ENCODE results near the gene BAZ2A. TPM values are rescaled to one million over a fixed set of nuclear protein-coding genes. Genes with fewer than 3 reads are reported as not detected.

Gene BAZ2A
- total RNA-seq, 4 donors from 2014 or later, result 40.5 to 65.8 (median 55.4) TPM

- H3K27me3 ChIP-seq, result no peaks in the 10 kb centered on the region
- H3K4me3 ChIP-seq, result no peak overlapping the region
- in situ Hi-C loops (cut with MboI; ENCODE audit: low sequenced_read_pairs in 4 of 4) (no loop called here), intact Hi-C loops (cut with DNase I; ENCODE audit: low total_unique reads) (no loop called here)
- H3K27ac ChIP-seq, result no peak overlapping the region
- ATAC-seq, result no peak
- TF ChIP-seq CTCF (IDR thresholded peaks at IDR 0.05 in 4 of 5, conservative IDR thresholded peaks at IDR 0.05 in 1 of 5), result no peak
- no peak for TF ChIP-seq POLR2A (IDR thresholded peaks at IDR 0.05)
- no peaks in the 10 kb centered on the region for H3K9me3 ChIP-seq
- H3K4me1 ChIP-seq, result no peaks in the 10 kb centered on the region
- DNase-seq, result peak in 1 of 2 donors; percentile 4
- H3K36me3 ChIP-seq, result peaks cover 13 to 79% of the 10 kb centered on the region in 2 donors
Observed at GRCh38 chr12:56599041-56599440, 31.1 kb downstream of the BAZ2A start.

- DNase-seq, result peak in 1 of 2 donors; percentile 9
- no peak overlapping the region for H3K4me3 ChIP-seq
- no peaks in the 10 kb centered on the region for H3K4me1 ChIP-seq
- no peaks in the 10 kb centered on the region for H3K27me3 ChIP-seq
- ATAC-seq, result no peak
- H3K36me3 ChIP-seq, result peaks cover 5 to 57% of the 10 kb centered on the region in 2 donors
- no peak overlapping the region for H3K27ac ChIP-seq
- in situ Hi-C loops (cut with MboI; ENCODE audit: low sequenced_read_pairs in 4 of 4) (no loop called here), intact Hi-C loops (cut with DNase I; ENCODE audit: low total_unique reads) (no loop called here)
- TF ChIP-seq CTCF (IDR thresholded peaks at IDR 0.05 in 4 of 5, conservative IDR thresholded peaks at IDR 0.05 in 1 of 5) (no peak), POLR2A (IDR thresholded peaks at IDR 0.05) (no peak)
- H3K9me3 ChIP-seq, result no peaks in the 10 kb centered on the region
Observed at GRCh38 chr12:56596815-56597214, 33.3 kb downstream of the BAZ2A start.

GRCh38 chr12:56593909-56594621, 36.1 kb downstream of the BAZ2A start:
- DNase-seq, result peak in 1 of 2 donors; percentile 26
- intact Hi-C loops (cut with DNase I; ENCODE audit: low total_unique reads) (loop anchor here (5.0 kb wide), 1 partner anchor 82 kb away; no protein-coding TSS in a partner anchor), in situ Hi-C loops (cut with MboI; ENCODE audit: low sequenced_read_pairs in 4 of 4) (no loop called here)
- Histone ChIP-seq H3K36me3 (peaks cover 3 to 29% of the 10 kb centered on the region in 2 donors), H3K27me3 (no peaks in the 10 kb centered on the region), H3K9me3 (no peaks in the 10 kb centered on the region), H3K4me3 (no peak overlapping the region), H3K27ac (peak overlapping the region in 3 of 4 donors; percentile 6 to 30 (median 16)), H3K4me1 (no peaks in the 10 kb centered on the region)
- TF ChIP-seq CTCF (IDR thresholded peaks at IDR 0.05 in 4 of 5, conservative IDR thresholded peaks at IDR 0.05 in 1 of 5) (peak; percentile 42 to 71 (median 61)), POLR2A (IDR thresholded peaks at IDR 0.05) (no peak)
- ATAC-seq, result peak; percentile 17 to 52

- in situ Hi-C loops (cut with MboI; ENCODE audit: low sequenced_read_pairs in 4 of 4), result no loop called here
- ATAC-seq, result no peak
- H3K27ac ChIP-seq, result no peak overlapping the region
Observed at GRCh38 chr12:56591961-56592360, 38.2 kb downstream of the BAZ2A start.

More at GRCh38 chr12:56591961-56592360, 38.2 kb downstream of the BAZ2A start:
- no peak for TF ChIP-seq POLR2A (IDR thresholded peaks at IDR 0.05)
- no peak for TF ChIP-seq CTCF (IDR thresholded peaks at IDR 0.05 in 4 of 5, conservative IDR thresholded peaks at IDR 0.05 in 1 of 5)
- Histone ChIP-seq H3K4me3 (no peak overlapping the region), H3K9me3 (no peaks in the 10 kb centered on the region), H3K36me3 (peaks cover 0 to 23% of the 10 kb centered on the region in 2 donors), H3K27me3 (no peaks in the 10 kb centered on the region), H3K4me1 (no peaks in the 10 kb centered on the region)
- intact Hi-C loops (cut with DNase I; ENCODE audit: low total_unique reads), result loop anchor here (5.0 kb wide), 1 partner anchor 80 kb away; no protein-coding TSS in a partner anchor
- no peak for DNase-seq
